Stomach (tissue), 4 donors: ENCODE measurements around the gene ITCH.

ENCODE experiments used
- CTCF ChIP-seq, 7 experiments: fragments of 450-650 bp in 4 of 7; fragments of 200-600 bp in 3 of 7; sonication (generic) in 3 of 7; IDR thresholded peaks; one replicate each; pipeline ENCODE4 v1.5.1; 2016 to 2019; ENCODE audit warnings: antibody characterized with exemption in 7 of 7, control low read depth in 2 of 7, mild to moderate bottlenecking in 1 of 7
- EP300 ChIP-seq: sonication (generic); formaldehyde crosslinking; IDR thresholded peaks from one replicate; pipeline ENCODE4 v1.6.1; 2017; ENCODE audit warnings: antibody characterized with exemption
- POLR2A ChIP-seq, 4 donors: fragments of 450-650 bp; IDR thresholded peaks; one replicate each; pipeline ENCODE4 v1.6.1; 2016; ENCODE audit warnings: antibody characterized with exemption in 4 of 4, control low read depth in 2 of 4, mild to moderate bottlenecking in 1 of 4, moderate library complexity in 1 of 4

- TF ChIP-seq CTCF (IDR thresholded peaks at IDR 0.05) (no peak), POLR2A (IDR thresholded peaks at IDR 0.05) (no peak), EP300 (no peak)
Measured at GRCh38 chr20:34507702-34508413, 144.8 kb downstream of the ITCH start.
